IPS-20b (cell line): ENCODE data around the gene ADPGK.

Experiments used
- H3K27ac ChIP-seq: one replicate; pipeline ENCODE4 v1.5.1; 2013; ENCODE audit warnings: low read length
- H3K27me3 ChIP-seq: 2 replicates; pipeline ENCODE4 v1.6.1; 2013; ENCODE audit warnings: mild to moderate bottlenecking, low read length, inconsistent platforms; ENCODE audit not compliant: insufficient read depth
- H3K36me3 ChIP-seq: 2 replicates; pipeline ENCODE4 v1.6.1; 2013; ENCODE audit warnings: low read depth, mild to moderate bottlenecking, inconsistent platforms, low read length, moderate library complexity; ENCODE audit not compliant: insufficient read depth
- H3K4me1 ChIP-seq: 2 replicates; pipeline ENCODE4 v1.6.1; 2013; ENCODE audit warnings: mild to moderate bottlenecking, control low read depth, inconsistent platforms, low read length, moderate library complexity; ENCODE audit not compliant: insufficient read depth
- H3K4me3 ChIP-seq: 2 replicates; pipeline ENCODE4 v1.5.1; 2013; ENCODE audit warnings: mild to moderate bottlenecking, low read length, inconsistent platforms
- H3K9ac ChIP-seq: 2 replicates; pipeline ENCODE4 v1.6.1; 2013; ENCODE audit warnings: low read depth, mild to moderate bottlenecking, inconsistent platforms, low read length, moderate library complexity
- H3K9me3 ChIP-seq: 2 replicates; pipeline ENCODE4 v1.6.1; 2013; ENCODE audit warnings: mild to moderate bottlenecking, low read depth, low read length, inconsistent platforms; ENCODE audit not compliant: insufficient read depth

The ADPGK gene

DNA sequence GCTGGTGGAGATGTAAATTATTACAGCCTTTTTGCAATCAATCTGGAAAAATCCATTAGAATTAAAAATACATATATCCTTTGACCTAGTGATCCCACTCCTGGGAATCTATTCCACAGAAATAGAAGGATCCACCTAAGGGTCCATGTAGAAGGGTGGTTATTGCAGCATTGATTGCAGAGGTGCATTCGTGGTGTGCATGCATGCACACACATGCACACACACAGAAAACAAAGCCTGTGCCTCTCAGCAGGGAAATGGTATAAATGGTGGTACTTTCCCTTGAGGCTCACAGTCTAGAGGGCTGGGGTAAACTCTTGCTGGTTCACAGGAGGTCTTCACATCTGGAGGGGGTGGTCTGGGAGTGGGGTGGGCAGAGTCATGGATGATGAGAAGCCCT is 19.4 kb upstream of the ADPGK start:
- no peaks in the 10 kb centered on the region for H3K4me1 ChIP-seq
- H3K4me3 ChIP-seq = no peak overlapping the region
- no peak overlapping the region for H3K27ac ChIP-seq
- no peak overlapping the region for H3K9ac ChIP-seq
- H3K27me3 ChIP-seq = no peaks in the 10 kb centered on the region
- H3K9me3 ChIP-seq = peaks cover under 1% of the 10 kb centered on the region; the same call in 1 of the 2 replicates
- no peaks in the 10 kb centered on the region for H3K36me3 ChIP-seq

DNA sequence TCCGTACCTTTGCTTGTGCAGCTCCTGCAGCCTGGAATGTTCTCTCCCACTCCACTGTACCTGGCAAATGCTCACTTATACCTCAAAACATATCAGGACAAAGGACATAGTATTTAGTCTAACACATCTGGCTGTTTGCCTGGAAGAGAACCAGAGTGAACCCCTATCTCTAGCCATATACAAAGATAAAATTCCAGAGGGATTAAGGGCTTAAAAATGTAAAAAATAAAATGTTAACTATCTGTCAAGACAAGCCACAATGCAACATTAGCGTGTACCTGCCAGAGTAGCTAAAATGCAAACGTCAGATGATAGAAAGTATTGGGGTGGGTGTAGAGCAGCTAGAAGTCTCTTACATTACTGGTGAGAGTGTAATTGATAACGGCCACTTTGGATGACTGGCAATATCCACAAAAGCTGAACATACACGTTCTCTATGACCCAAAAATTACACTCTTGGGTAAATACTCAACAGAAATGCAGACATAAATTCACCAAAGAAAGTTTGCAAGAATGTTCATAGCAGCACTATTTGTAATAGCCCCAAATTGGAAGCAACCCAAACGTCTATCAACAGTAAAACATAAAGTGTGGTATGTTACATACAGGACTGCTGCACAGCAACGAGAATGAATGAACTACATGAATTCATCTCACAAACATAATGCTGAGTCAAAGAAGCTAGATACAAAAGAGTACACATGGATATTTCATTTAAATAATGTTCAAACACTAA is 18.2 kb upstream of the ADPGK start:
- Histone ChIP-seq H3K9ac (no peak overlapping the region), H3K27me3 (peaks cover 5% of the 10 kb centered on the region), H3K36me3 (no peaks in the 10 kb centered on the region), H3K4me1 (no peaks in the 10 kb centered on the region), H3K4me3 (no peak overlapping the region), H3K9me3 (no peaks in the 10 kb centered on the region), H3K27ac (no peak overlapping the region)

DNA sequence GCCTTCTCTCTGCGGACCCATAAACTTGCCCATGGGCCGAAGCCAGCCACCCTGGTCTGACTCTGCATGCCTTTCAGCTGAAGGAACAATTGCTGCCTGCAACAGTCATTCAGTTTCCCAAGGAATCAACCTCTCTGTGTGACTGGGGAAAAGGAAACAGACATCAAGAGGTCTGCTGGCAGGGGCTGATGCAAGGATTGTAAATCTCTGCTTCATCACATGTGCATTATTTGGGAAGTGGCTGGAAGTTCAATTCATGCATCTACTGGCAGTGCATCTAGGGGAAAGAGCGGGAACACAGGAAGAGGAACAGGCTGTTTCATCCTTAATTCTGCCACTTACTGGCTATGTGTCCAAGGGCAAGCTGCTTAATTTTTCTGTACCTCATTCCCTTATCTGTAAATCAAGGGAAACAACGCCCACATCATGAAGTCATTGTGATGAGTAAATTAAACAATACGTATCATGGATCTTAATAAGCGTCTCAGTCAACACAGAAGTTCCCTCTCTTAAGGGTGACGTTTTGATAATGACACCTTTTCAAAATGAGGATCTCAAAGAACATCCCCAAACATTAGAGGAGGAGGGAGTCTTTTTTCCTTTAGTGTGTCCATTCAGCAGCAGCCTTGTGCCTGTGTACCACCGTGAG is 17.4 kb upstream of the ADPGK start:
- Histone ChIP-seq H3K27ac (no peak overlapping the region), H3K36me3 (no peaks in the 10 kb centered on the region)

DNA sequence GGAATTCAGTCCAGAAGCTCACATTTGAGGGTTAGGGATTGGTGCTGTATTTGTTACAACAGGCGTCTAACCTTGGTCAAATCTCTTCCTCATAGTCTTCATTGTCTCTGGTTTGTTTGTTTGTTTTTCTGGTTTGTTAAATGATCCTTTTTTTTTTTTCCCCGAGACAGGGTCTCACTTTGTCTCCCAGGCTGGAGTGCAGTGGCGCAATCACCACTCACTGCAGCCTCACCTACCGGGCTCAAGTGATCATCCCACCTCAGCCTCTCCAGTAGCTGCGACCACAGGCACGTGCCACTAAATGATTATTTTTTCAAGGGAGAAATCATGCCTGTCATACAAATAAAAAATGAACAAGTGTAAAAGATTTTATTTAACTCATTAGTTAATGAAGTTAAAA is 14.3 kb upstream of the ADPGK start:
- Histone ChIP-seq H3K9ac (no peak overlapping the region), H3K4me1 (no peaks in the 10 kb centered on the region), H3K4me3 (no peak overlapping the region), H3K27me3 (peaks cover 16% of the 10 kb centered on the region), H3K9me3 (no peaks in the 10 kb centered on the region), H3K36me3 (no peaks in the 10 kb centered on the region), H3K27ac (no peak overlapping the region)

More for the DNA sequence above, 17.4 kb upstream of the ADPGK start:
- no peaks in the 10 kb centered on the region for H3K4me1 ChIP-seq
- H3K9ac ChIP-seq = no peak overlapping the region
- no peak overlapping the region for H3K4me3 ChIP-seq
- H3K9me3 ChIP-seq = no peaks in the 10 kb centered on the region
- peaks cover 12% of the 10 kb centered on the region for H3K27me3 ChIP-seq

DNA sequence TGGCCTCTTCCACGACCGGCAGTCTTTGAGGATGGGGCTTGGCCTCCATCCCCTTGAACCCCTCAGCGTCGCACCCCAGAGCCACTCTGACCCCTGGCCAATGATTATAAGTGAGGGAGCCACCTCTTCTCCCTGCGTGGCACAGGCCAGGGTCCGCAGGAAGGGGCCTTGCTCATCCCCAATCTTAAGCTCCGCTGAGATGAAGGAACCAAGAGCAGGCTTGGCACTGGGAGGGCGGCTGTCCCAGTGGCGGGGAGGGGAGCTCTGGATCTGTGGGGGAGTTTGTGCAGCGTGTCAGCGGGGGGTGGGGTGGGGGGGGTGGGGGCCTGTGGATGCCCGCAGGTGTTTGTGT is 13.8 kb upstream of the ADPGK start:
- Histone ChIP-seq H3K9ac (peak overlapping the region; percentile 50; the same call in 1 of the 2 replicates), H3K27ac (no peak overlapping the region), H3K27me3 (peaks cover 16% of the 10 kb centered on the region), H3K4me1 (no peaks in the 10 kb centered on the region), H3K9me3 (no peaks in the 10 kb centered on the region), H3K36me3 (no peaks in the 10 kb centered on the region), H3K4me3 (peak overlapping the region; percentile 72)

DNA sequence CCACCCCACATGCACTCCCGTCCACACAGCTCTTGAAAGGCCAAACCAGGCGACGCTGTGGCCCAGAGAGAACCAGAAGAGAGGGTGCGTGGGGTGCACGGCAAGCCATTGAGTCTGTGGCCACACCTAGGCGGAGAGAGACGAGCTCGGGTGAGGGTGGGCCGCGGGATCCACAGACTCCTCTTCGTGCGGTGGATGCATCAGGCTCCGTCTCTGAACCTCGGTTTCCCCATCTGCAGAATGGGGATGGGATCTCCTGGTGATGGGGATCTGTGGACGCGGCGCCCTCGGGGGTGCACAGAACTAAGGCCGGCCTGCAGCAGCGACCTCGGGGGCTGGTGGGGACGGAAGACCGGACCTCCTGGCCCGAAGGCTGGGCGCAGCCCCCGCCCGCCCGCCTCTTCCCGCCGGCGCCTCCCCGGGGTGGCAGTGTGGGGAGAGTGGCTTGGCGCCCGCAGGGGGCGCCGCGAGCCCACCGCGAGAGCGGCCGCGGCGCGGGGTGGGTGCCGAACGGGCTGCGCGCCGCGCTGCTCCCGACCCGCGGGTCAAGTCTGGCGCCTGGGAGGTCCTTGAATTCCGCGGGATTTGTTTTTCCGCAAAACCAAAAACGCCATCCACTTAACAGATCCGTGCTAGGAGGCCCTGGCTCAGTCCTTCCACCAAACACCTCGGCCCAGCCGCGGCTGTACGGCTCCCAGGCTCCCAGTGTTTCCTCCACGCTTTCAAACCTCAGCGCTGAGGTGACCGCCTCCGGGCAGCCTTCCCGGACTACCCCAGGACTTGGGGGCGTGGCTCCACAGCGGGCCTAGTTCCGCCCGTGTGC is 13.2 kb upstream of the ADPGK start:
- H3K27me3 ChIP-seq = peaks cover 16% of the 10 kb centered on the region
- H3K36me3 ChIP-seq = no peaks in the 10 kb centered on the region
- H3K9me3 ChIP-seq = no peaks in the 10 kb centered on the region
- H3K27ac ChIP-seq = no peak overlapping the region
- H3K9ac ChIP-seq = peak overlapping the region; percentile 50
- H3K4me3 ChIP-seq = peak overlapping the region; percentile 72
- H3K4me1 ChIP-seq = no peaks in the 10 kb centered on the region

DNA sequence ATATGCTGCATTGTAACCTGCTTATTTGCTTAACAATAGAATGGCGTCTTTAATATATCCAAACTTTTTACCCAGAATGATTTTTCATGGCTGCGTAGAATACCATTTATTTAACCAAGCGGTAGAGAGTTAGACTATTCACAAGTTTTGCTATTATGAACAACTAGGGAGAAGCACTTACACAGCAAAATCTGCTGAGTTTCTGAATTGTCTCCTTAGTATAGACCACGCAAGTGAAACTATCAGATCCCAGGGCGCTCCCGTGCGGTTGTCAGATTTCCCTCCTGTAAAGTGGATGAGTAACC is 12.6 kb upstream of the ADPGK start:
- H3K9me3 ChIP-seq = no peaks in the 10 kb centered on the region
- H3K9ac ChIP-seq = no peak overlapping the region
- no peaks in the 10 kb centered on the region for H3K36me3 ChIP-seq
- H3K4me3 ChIP-seq = peak overlapping the region; percentile 72
- H3K27ac ChIP-seq = no peak overlapping the region
- H3K27me3 ChIP-seq = peaks cover 16% of the 10 kb centered on the region
- no peaks in the 10 kb centered on the region for H3K4me1 ChIP-seq

DNA sequence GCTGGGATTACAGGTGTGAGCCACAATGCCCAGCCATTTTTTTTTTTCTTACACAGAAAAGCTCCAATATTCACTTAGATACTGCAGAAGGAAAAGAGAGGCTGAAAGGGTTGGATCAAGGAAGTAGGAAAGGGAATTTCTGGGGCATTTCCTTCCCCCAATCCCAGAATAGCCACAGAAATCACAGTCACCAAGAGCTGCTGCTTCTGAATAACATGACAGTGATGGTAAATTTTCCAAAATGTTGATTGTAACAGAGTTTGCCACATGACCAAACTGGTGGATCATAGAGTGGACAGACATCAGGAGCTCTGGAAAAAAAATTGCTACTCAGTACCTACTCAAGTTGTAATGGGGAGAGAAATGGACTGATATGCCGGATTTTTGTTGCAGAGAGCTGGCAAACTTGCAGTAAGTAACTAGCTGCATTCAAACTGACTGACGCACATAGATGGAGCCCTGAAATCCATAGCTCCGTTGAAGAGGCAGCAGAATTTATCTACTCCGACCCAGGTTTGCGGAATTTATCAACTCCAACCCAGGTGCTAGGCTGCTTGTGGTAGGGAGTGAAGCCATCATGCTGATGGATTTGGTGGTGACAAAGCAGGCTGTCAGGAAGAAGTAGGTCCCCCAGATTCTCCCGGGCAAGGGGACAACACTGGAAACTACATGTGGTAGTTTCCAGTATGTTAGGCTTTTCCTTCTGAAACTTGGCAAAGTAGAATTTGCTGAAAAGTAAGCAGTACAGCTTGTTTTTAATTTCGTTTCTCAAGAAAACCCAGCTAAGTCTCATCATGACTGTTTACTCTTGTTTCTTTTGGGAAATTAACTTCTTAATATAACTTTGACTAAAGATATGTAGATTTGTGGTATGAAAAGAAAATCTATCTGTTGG is 10.5 kb upstream of the ADPGK start:
- H3K4me1 ChIP-seq = no peaks in the 10 kb centered on the region
- H3K27me3 ChIP-seq = peaks cover 16% of the 10 kb centered on the region
- no peak overlapping the region for H3K4me3 ChIP-seq
- no peaks in the 10 kb centered on the region for H3K36me3 ChIP-seq
- no peaks in the 10 kb centered on the region for H3K9me3 ChIP-seq
- no peak overlapping the region for H3K9ac ChIP-seq
- no peak overlapping the region for H3K27ac ChIP-seq

DNA sequence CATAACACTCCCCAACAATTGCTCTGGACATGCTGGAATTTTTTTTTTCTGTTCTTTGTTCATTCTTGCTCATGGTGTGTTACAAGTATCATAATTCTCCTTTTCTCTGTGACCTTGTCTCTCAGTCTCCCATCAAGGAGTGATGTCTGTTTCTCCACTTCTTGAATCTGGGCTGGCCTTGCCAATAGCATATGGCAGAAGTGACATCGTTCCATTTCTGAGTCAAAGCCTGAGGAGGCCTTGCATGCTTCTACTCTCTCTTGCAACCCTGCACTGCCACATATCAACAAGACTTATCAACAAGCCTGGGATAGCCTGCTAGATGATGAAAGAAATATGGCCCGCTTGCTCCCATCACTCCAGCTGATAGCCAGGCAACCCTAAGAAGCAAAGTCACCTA is 8.9 kb upstream of the ADPGK start:
- Histone ChIP-seq H3K9ac (no peak overlapping the region), H3K9me3 (no peaks in the 10 kb centered on the region)

DNA sequence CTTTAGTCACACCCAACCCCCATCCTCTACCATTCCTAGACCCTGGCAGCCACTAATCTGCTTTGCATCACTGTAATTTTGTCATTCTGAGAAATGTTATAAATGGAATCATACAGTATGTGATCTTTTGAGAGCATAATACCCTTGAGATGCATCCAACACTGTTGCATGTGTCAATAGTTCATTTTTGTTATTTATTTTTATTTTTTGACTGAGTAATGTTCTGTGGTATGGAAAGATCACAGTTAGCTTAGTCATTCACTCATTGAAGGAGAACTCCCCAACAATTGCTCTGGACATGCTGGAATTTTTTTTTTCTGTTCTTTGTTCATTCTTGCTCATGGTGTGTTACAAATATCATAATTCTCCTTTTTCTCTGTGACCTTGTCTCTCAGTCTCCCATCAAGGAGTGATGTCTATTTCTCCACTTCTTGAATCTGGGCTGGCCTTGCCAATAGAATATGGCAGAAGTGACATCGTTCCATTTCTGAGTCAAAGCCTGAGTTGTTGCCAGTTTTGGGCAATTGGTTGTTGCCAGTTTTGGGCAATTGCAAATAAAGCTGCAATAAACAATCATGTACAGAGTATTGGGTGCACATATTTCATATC is 6.8 kb upstream of the ADPGK start:
- H3K9me3 ChIP-seq = no peaks in the 10 kb centered on the region
- H3K27me3 ChIP-seq = no peaks in the 10 kb centered on the region; the same call in 1 of the 2 replicates
- H3K36me3 ChIP-seq = no peaks in the 10 kb centered on the region
- no peak overlapping the region for H3K4me3 ChIP-seq
- no peaks in the 10 kb centered on the region for H3K4me1 ChIP-seq
- no peak overlapping the region for H3K9ac ChIP-seq
- H3K27ac ChIP-seq = no peak overlapping the region

More for the DNA sequence above, 8.9 kb upstream of the ADPGK start:
- H3K36me3 ChIP-seq = no peaks in the 10 kb centered on the region
- no peak overlapping the region for H3K4me3 ChIP-seq
- no peak overlapping the region for H3K27ac ChIP-seq
- no peaks in the 10 kb centered on the region for H3K4me1 ChIP-seq
- H3K27me3 ChIP-seq = peaks cover 16% of the 10 kb centered on the region

DNA sequence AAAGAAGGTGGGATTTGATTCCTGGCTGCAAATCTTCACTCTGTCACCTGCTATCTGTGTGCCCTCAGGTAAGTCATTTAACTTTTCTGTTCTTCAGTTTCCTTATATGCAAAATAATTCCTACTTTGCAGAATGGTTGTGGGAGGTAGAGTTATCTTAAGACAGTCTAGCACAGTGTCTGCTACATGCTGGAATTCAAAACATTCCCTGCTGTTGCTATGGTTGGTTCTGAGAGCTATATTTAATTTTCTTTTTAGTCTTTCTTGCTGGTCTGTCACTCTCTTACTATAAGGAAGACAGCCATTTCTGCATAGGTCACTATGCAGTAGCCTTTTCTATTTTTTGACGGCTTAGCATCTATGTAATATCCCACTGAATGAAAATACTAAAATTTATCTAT is 4.0 kb upstream of the ADPGK start:
- H3K36me3 ChIP-seq = no peaks in the 10 kb centered on the region
- no peaks in the 10 kb centered on the region for H3K9me3 ChIP-seq
- no peaks in the 10 kb centered on the region for H3K4me1 ChIP-seq
- H3K27me3 ChIP-seq = no peaks in the 10 kb centered on the region
- H3K9ac ChIP-seq = no peak overlapping the region
- H3K4me3 ChIP-seq = no peak overlapping the region
- H3K27ac ChIP-seq = no peak overlapping the region
